Tibial artery (tissue), 4 donors: Measurements from ENCODE around the gene KCNMB4.

Source experiments
- DNase-seq, 2 donors: peaks; one replicate each; pipeline ENCODE4 v3.0.0-alpha.2; 2019
- H3K27ac ChIP-seq, 2 donors: fragments of 200-600 bp; sonication (generic) in 1 of 2; 1 replicate in 1 of 2; 2 replicates in 1 of 2; pipeline ENCODE4 v1.5.1; 2018 to 2019; ENCODE audit warnings: mild to moderate bottlenecking in 1 of 2
- H3K27me3 ChIP-seq, 2 donors: fragments of 200-600 bp; sonication (generic) in 1 of 2; one replicate each; pipeline versions ENCODE4 v1.5.1 to v1.6.0; 2016 to 2019
- H3K36me3 ChIP-seq, 3 donors: fragments of 200-600 bp; sonication (generic) in 2 of 3; one replicate each; pipeline ENCODE4 v1.5.1; 2016 to 2019; ENCODE audit warnings: mild to moderate bottlenecking in 2 of 3
- H3K4me1 ChIP-seq, 4 donors: fragments of 200-600 bp; sonication (generic) in 2 of 4; 1 replicate in 3 of 4; 2 replicates in 1 of 4; pipeline ENCODE4 v1.5.1; 2016 to 2019
- H3K4me3 ChIP-seq, 2 donors: fragments of 200-600 bp; sonication (generic) in 1 of 2; 1 replicate in 1 of 2; 2 replicates in 1 of 2; pipeline ENCODE4 v1.5.1; 2018 to 2019; ENCODE audit warnings: mild to moderate bottlenecking in 2 of 2
- H3K9me3 ChIP-seq, 3 donors: fragments of 200-600 bp; sonication (generic) in 1 of 3; one replicate each; pipeline ENCODE4 v1.5.1; 2016 to 2019
- CTCF ChIP-seq, 2 experiments: fragments of 200-600 bp in 1 of 2; fragments of 450-650 bp in 1 of 2; IDR thresholded peaks; one replicate each; pipeline ENCODE4 v1.5.1; 2017 to 2019; ENCODE audit warnings: antibody characterized with exemption in 2 of 2, mild to moderate bottlenecking in 1 of 2, moderate library complexity in 1 of 2
- intact Hi-C: fragments of 100-400 bp; cut with DNase I; formaldehyde crosslinking; loops from one replicate; pipeline ENCODE4 v1.15.0; 2023; ENCODE audit warnings: low total_unique reads

Gene KCNMB4

DNA sequence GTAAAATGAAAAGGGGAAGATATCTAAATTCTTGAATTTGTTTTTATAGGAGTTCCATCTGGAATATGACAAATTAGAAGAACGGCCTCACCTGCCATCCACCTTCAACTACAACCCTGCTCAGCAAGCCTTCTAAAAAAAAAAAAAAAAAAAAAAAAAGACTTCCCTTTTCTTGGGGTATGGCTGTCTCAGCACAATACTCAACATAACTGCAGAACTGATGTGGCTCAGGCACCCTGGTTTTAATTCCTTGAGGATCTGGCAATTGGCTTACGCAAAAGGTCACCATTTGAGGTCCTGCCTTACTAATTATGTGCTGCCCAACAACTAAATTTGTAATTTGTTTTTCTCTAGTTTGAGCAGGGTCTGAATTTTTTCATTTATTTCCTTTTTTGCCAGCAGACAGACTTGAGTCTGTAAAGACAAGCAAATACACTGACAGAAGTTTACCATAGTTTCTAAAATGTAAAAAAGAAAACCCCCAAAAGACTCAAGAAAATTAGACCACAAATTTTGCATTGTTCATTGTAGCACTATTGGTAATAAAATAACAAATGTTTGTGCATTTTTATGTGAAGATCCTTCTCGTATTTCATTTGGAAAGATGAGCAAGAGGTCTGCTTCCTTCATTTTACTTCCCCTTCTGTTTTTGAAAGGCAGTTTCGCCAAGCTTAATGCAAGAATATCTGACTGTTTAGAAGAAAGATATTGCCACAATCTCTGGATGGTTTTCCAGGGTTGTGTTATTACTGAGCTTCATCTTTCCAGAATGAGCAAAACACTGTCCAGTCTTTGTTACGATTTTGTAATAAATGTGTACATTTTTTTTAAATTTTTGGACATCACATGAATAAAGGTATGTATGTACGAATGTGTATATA lies 12.1 kb upstream of the KCNMB4 start:
- Histone ChIP-seq H3K4me3 (no peak overlapping the region), H3K9me3 (no peaks in the 10 kb centered on the region), H3K27ac (no peak overlapping the region), H3K4me1 (no peaks in the 10 kb centered on the region), H3K36me3 (peaks cover 7 to 17% (median 13%) of the 10 kb centered on the region in 3 donors), H3K27me3 (no peaks in the 10 kb centered on the region)
- no peak for DNase-seq
- TF ChIP-seq CTCF (IDR thresholded peaks at IDR 0.05), result no peak
- intact Hi-C loops, result no loop called here

- no peaks in the 10 kb centered on the region for H3K4me1 ChIP-seq
- H3K27me3 ChIP-seq, result no peaks in the 10 kb centered on the region
- peaks cover 7 to 17% (median 13%) of the 10 kb centered on the region in 3 donors for H3K36me3 ChIP-seq
- H3K27ac ChIP-seq, result no peak overlapping the region
- intact Hi-C loops, result no loop called here
- no peak overlapping the region for H3K4me3 ChIP-seq
- no peak for TF ChIP-seq CTCF (IDR thresholded peaks at IDR 0.05)
- no peaks in the 10 kb centered on the region for H3K9me3 ChIP-seq
- DNase-seq, result no peak
These were observed 11.3 kb upstream of the KCNMB4 start for GRCh38 chr12:70354787-70355186.

- no peak overlapping the region for H3K27ac ChIP-seq
- DNase-seq, result no peak
- H3K36me3 ChIP-seq, result peaks cover 7 to 17% (median 13%) of the 10 kb centered on the region in 3 donors
- no peaks in the 10 kb centered on the region for H3K27me3 ChIP-seq
- intact Hi-C loops, result no loop called here
- TF ChIP-seq CTCF (IDR thresholded peaks at IDR 0.05), result no peak
- H3K4me1 ChIP-seq, result no peaks in the 10 kb centered on the region
- no peak overlapping the region for H3K4me3 ChIP-seq
- no peaks in the 10 kb centered on the region for H3K9me3 ChIP-seq
These were observed 10.1 kb upstream of the KCNMB4 start for GRCh38 chr12:70355972-70356371.

DNA sequence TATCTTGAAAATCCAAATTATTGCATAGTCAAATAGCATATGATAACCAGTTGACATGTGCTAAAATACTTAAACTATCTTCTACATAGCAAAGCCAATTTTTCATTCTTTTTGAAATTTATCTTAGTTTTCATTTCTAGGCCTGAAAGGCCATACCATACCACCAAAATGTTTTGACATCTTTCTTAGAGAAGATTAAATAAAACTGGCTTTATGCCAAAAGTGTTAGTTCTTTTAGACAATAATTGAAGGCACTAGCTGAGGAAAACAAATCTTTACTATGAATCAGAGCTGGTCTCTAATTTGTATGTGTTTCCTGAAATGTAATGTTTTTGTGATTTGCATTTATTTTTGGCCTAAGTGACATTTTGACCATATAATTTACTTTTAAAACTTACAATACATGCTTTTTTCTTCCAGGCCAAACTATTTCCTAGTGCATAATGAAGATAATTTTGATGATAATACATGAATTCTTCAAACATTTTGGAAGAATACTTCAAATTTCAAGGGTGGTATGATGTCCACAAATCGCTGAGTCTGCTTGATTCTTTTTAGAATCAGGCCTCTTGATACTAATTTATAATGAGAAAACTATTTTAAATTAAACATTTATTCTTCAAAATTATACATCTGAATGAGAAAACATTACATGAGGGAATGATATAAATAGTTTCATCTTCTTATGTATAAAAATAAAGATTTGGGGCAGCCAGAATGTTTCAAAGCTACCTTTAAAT lies 6.5 kb upstream of the KCNMB4 start:
- DNase-seq, result no peak
- Histone ChIP-seq H3K27ac (no peak overlapping the region), H3K4me1 (no peaks in the 10 kb centered on the region), H3K9me3 (no peaks in the 10 kb centered on the region), H3K27me3 (no peaks in the 10 kb centered on the region), H3K4me3 (no peak overlapping the region), H3K36me3 (peaks cover 0 to 8% (median 3%) of the 10 kb centered on the region in 3 donors)
- intact Hi-C loops, result loop anchor here (10.0 kb wide), 1 partner anchor 455 kb away; no protein-coding TSS in a partner anchor
- TF ChIP-seq CTCF (IDR thresholded peaks at IDR 0.05), result no peak

DNA sequence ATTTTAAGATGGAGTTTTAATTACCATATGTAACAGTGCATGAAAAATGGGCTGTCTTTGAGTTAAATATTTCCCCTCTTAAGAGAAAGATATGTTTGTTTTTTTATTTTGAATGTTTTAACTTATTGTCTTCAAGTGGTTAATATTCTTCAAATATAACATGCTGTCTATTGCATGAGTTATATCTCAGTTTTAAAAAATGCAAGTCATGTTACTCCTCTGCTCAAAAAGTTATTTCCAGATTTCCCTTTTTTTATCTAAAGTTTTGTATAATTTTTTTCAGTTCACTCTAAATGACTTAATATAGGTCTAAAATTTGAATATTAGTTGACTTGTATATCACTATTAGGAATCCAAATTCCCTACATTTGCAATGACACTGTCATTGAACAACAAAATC lies 5.9 kb upstream of the KCNMB4 start:
- Histone ChIP-seq H3K27ac (no peak overlapping the region), H3K27me3 (no peaks in the 10 kb centered on the region), H3K4me3 (no peak overlapping the region), H3K36me3 (peaks cover 0 to 2% (median 0%) of the 10 kb centered on the region in 3 donors), H3K4me1 (peaks cover 0 to 4% (median 2%) of the 10 kb centered on the region in 4 donors), H3K9me3 (no peaks in the 10 kb centered on the region)
- no peak for DNase-seq
- intact Hi-C loops, result loop anchor here (10.0 kb wide), 1 partner anchor 455 kb away; no protein-coding TSS in a partner anchor
- no peak for TF ChIP-seq CTCF (IDR thresholded peaks at IDR 0.05)
